Esophagus squamous epithelium (tissue), 4 donors: ENCODE results near the gene C7.

ENCODE experiments used
- CTCF ChIP-seq, 6 experiments: fragments of 450-650 bp in 4 of 6; fragments of 200-600 bp in 2 of 6; sonication (generic) in 2 of 6; IDR thresholded peaks; one replicate each; pipeline ENCODE4 v1.5.1; 2016 to 2019; ENCODE audit warnings: antibody characterized with exemption in 6 of 6, mild to moderate bottlenecking in 4 of 6, moderate library complexity in 4 of 6
- POLR2A ChIP-seq, 4 donors: fragments of 450-650 bp; IDR thresholded peaks; one replicate each; pipeline ENCODE4 v1.6.1; 2017; ENCODE audit warnings: antibody characterized with exemption in 4 of 4, mild to moderate bottlenecking in 4 of 4, moderate library complexity in 3 of 4

- TF ChIP-seq CTCF (IDR thresholded peaks at IDR 0.05) (no peak), POLR2A (IDR thresholded peaks at IDR 0.05) (no peak)
Observed at GRCh38 chr5:40914835-40915234, 5.5 kb downstream of the C7 start.
